H9 (cell line): ENCODE measurements around the gene RUSF1. TPM values are rescaled to one million over a fixed set of nuclear protein-coding genes. Genes with fewer than 3 reads are reported as not detected.

ENCODE experiments used
- DNase-seq: peaks from one replicate; pipeline ENCODE4 v3.0.0-alpha.2; 2017
- H2AFZ ChIP-seq: one replicate; pipeline ENCODE4 v1.6.1; 2013; ENCODE audit warnings: mild to moderate bottlenecking, low read length, control low read depth, moderate library complexity
- H2AK5ac ChIP-seq: 2 replicates; pipeline ENCODE4 v1.6.1; 2013; ENCODE audit warnings: low read length, control low read depth, mixed read lengths; ENCODE audit not compliant: insufficient read length
- H2BK120ac ChIP-seq: one replicate; pipeline ENCODE4 v1.6.1; 2013; ENCODE audit warnings: low read depth, mild to moderate bottlenecking, low read length, control low read depth, inconsistent platforms; ENCODE audit not compliant: poor library complexity, severe bottlenecking
- H2BK12ac ChIP-seq: 2 replicates; pipeline ENCODE4 v1.6.1; 2013; ENCODE audit warnings: low read length, control low read depth, mixed read lengths, low read depth; ENCODE audit not compliant: insufficient read length
- H2BK15ac ChIP-seq: 2 replicates; pipeline ENCODE4 v1.6.1; 2013; ENCODE audit warnings: low read depth, low read length, control low read depth
- H2BK20ac ChIP-seq: one replicate; pipeline ENCODE4 v1.6.1; 2013; ENCODE audit warnings: low read depth, mild to moderate bottlenecking, low read length, control low read depth, inconsistent platforms; ENCODE audit not compliant: poor library complexity, severe bottlenecking
- H2BK5ac ChIP-seq: 2 replicates; pipeline ENCODE4 v1.6.1; 2013; ENCODE audit warnings: low read length, control low read depth, mixed read lengths; ENCODE audit not compliant: insufficient read length
- H3K14ac ChIP-seq: 2 replicates; pipeline ENCODE4 v1.6.1; 2013; ENCODE audit warnings: low read length, control low read depth; ENCODE audit not compliant: insufficient read depth
- H3K18ac ChIP-seq: 2 replicates; pipeline ENCODE4 v1.6.1; 2013; ENCODE audit warnings: low read depth, mild to moderate bottlenecking, mixed read lengths, low read length, control low read depth; ENCODE audit not compliant: insufficient read length
- H3K23ac ChIP-seq: 2 replicates; pipeline ENCODE4 v1.6.1; 2013; ENCODE audit warnings: low read length, control low read depth, mixed read lengths, low read depth; ENCODE audit not compliant: insufficient read length
- H3K23me2 ChIP-seq: 2 replicates; pipeline ENCODE4 v1.6.1; 2013; ENCODE audit warnings: low read depth, mild to moderate bottlenecking, mixed read lengths, low read length, control low read depth; ENCODE audit not compliant: insufficient read length, poor library complexity, severe bottlenecking
- H3K27ac ChIP-seq: 2 replicates; pipeline ENCODE4 v1.5.1; 2013; ENCODE audit warnings: low read length, control low read depth, mixed read lengths, low read depth; ENCODE audit not compliant: insufficient read length
- H3K27me3 ChIP-seq: 2 replicates; pipeline ENCODE4 v1.6.1; 2013; ENCODE audit warnings: low read length, control low read depth, inconsistent platforms; ENCODE audit not compliant: insufficient read depth
- H3K4ac ChIP-seq: 2 replicates; pipeline ENCODE4 v1.6.1; 2013; ENCODE audit warnings: low read depth, mild to moderate bottlenecking, control low read depth, inconsistent platforms, low read length, moderate library complexity
- H3K4me1 ChIP-seq: 2 replicates; pipeline ENCODE4 v1.6.1; 2013; ENCODE audit warnings: low read length, control low read depth, inconsistent platforms; ENCODE audit not compliant: insufficient read depth
- H3K4me2 ChIP-seq: 2 replicates; pipeline ENCODE4 v1.6.1; 2013; ENCODE audit warnings: low read length, control low read depth, mixed read lengths; ENCODE audit not compliant: insufficient read length, insufficient read depth
- H3K56ac ChIP-seq: 2 replicates; pipeline ENCODE4 v1.6.1; 2013; ENCODE audit warnings: low read depth, mild to moderate bottlenecking, mixed read lengths, low read length, control low read depth; ENCODE audit not compliant: insufficient read length
- H3K79me1 ChIP-seq: 2 replicates; pipeline ENCODE4 v1.6.1; 2013; ENCODE audit warnings: low read depth, mild to moderate bottlenecking, moderate library complexity, low read length, control low read depth, inconsistent platforms; ENCODE audit not compliant: insufficient read depth, poor library complexity, severe bottlenecking
- H3K79me2 ChIP-seq: 2 replicates; pipeline ENCODE4 v1.6.1; 2013; ENCODE audit warnings: low read length, control low read depth, inconsistent platforms; ENCODE audit not compliant: insufficient read depth
- H3K9ac ChIP-seq: 2 replicates; pipeline ENCODE4 v1.6.1; 2013; ENCODE audit warnings: low read length, control low read depth, mixed read lengths; ENCODE audit not compliant: insufficient read length; ENCODE audit errors: extremely low read depth
- H3K9me3 ChIP-seq: one replicate; pipeline ENCODE4 v1.6.1; 2013; ENCODE audit warnings: low read depth, low read length, inconsistent platforms; ENCODE audit not compliant: control insufficient read depth
- H3T11ph ChIP-seq: one replicate; pipeline ENCODE4 v1.6.1; 2013; ENCODE audit warnings: mild to moderate bottlenecking, low read length, control low read depth, inconsistent platforms
- H4K20me1 ChIP-seq: one replicate; pipeline ENCODE4 v1.6.1; 2013; ENCODE audit not compliant: control insufficient read depth, insufficient read length, insufficient read depth
- H4K5ac ChIP-seq: 2 replicates; pipeline ENCODE4 v1.6.1; 2013; ENCODE audit warnings: low read depth, mild to moderate bottlenecking, mixed read lengths, low read length, control low read depth; ENCODE audit not compliant: insufficient read length
- H4K8ac ChIP-seq: replicated peaks from 2 replicates; pipeline ENCODE4 v1.6.1; 2013; ENCODE audit warnings: low read length, control low read depth, mixed read lengths, low read depth; ENCODE audit not compliant: insufficient read length
- H4K91ac ChIP-seq: 2 replicates; pipeline ENCODE4 v1.6.1; 2013; ENCODE audit warnings: low read depth, mild to moderate bottlenecking, moderate library complexity, mixed read lengths, low read length, control low read depth; ENCODE audit not compliant: insufficient read length
- H3K27ac Mint-ChIP-seq, 3 experiments: 2 replicates in 2 of 3; 3 replicates in 1 of 3; pipeline ENCODE4 v1.8.0; 2020 to 2021; ENCODE audit warnings: mixed read lengths in 3 of 3, mild to moderate bottlenecking in 1 of 3, moderate library complexity in 1 of 3
- H3K27me3 Mint-ChIP-seq: 2 replicates; pipeline ENCODE4 v1.8.0; 2021; ENCODE audit warnings: low read depth, mild to moderate bottlenecking, moderate library complexity, mixed read lengths
- H3K36me3 Mint-ChIP-seq, 3 experiments: 2 replicates in 2 of 3; 3 replicates in 1 of 3; pipeline ENCODE4 v1.8.0; 2020 to 2021; ENCODE audit warnings: low read depth in 3 of 3, mixed read lengths in 3 of 3; ENCODE audit not compliant: insufficient read depth in 1 of 3
- H3K4me1 Mint-ChIP-seq, 2 experiments: 2 replicates each; pipeline ENCODE4 v1.8.0; 2020; ENCODE audit warnings: mixed read lengths in 2 of 2
- H3K4me3 Mint-ChIP-seq, 2 experiments: 2 replicates in 1 of 2; 3 replicates in 1 of 2; pipeline ENCODE4 v1.8.0; 2020 to 2021; ENCODE audit warnings: mild to moderate bottlenecking in 2 of 2, mixed read lengths in 2 of 2, moderate library complexity in 1 of 2
- H3K9me3 Mint-ChIP-seq, 2 experiments: 2 replicates in 1 of 2; 3 replicates in 1 of 2; pipeline ENCODE4 v1.8.0; 2020; ENCODE audit warnings: mild to moderate bottlenecking in 2 of 2, mixed read lengths in 2 of 2, moderate library complexity in 1 of 2
- WGBS: extraction: QIAGEN DNeasy Blood & Tissue Kit; methylation state at CpG from one replicate; pipeline ENCODE4 v1.1.7; 2013; ENCODE audit warnings: missing lambda C conversion rate, low lambda C conversion rate, mixed read lengths; ENCODE audit not compliant: insufficient read length; ENCODE audit errors: extremely low coverage; 5-methylcytosine and 5-hydroxymethylcytosine counted together
- total RNA-seq: library from RNA; stranded (reverse); gene quantifications from 2 replicates; pipeline ENCODE4 v1.2.1, GENCODE V29; 2021
- TF ChIP-seq, protein P1 (sequence below): fragments of 200-600 bp; sonication (generic); conservative IDR thresholded peaks from 3 replicates; pipeline ENCODE4 v1.8.0; 2021; ENCODE audit warnings: antibody characterized with exemption, mild to moderate bottlenecking

Gene RUSF1
- total RNA-seq, 1 experiment from 2014 or later, result 33.4 TPM

DNA sequence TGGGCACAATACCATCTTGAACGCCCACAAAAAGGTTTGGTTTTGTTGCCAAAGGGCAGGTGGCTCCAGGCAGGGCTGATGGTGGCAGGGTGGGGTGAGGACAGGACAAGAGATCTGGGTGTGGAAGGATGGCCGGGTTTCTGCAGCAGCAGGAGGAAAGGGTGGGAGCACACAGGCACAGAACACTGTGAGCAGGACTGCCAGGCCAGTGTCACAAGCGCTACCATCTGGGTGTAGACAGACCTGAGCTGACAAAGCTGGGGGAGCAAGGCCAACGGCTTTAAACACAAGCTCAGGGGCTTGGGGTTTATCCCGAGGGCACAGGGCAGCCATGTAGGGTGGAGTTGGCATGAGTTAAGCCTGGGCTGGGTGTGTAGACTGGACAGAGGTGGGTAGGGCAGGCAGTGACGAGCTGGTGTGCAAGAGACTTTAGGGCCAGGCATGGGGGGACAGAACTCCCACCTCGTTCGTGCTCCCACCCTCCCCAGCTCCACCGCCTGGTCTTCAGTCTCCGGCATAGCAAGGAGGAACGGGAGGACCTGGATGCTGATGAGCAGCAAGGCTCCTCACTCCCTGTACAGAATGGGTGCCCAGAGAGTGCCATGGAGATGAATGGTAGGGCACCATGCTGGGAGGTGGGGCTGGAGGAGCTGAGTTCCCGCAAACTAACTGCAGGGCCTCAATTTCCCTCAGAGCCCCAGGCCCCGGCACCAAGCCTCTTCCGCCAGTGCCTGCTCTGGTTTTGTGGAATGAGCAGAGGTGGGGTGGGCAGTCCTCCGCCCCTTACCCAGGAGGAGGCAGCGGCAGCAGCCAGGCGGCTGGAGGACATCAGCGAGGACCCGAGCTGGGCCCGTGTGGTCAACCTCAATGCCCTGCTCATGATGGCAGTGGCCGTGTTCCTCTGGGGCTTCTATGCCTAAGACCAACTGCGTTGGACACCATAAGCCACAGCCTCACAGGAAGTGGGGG lies 18.3 kb downstream of the RUSF1 start:
- Histone ChIP-seq H3T11ph (no peak overlapping the region), H3K23me2 (peaks cover 11% of the 10 kb centered on the region), H3K4me1 (no peaks in the 10 kb centered on the region), H3K4ac (no peak overlapping the region), H3K56ac (no peak overlapping the region), H4K5ac (no peak overlapping the region), H4K8ac (no peak overlapping the region), H3K9me3 (no peaks in the 10 kb centered on the region), H2AK5ac (no peak overlapping the region), H2BK5ac (no peak overlapping the region), H4K91ac (no peak overlapping the region), H2BK120ac (no peak overlapping the region), H4K20me1 (no peaks in the 10 kb centered on the region), H3K23ac (no peak overlapping the region), H2AFZ (no peak overlapping the region), H3K18ac (no peak overlapping the region), H3K79me1 (no peaks in the 10 kb centered on the region), H2BK12ac (no peak overlapping the region), H3K14ac (no peak overlapping the region), H3K27ac (no peak overlapping the region), H3K79me2 (no peaks in the 10 kb centered on the region), H2BK15ac (no peak overlapping the region), H2BK20ac (no peak overlapping the region), H3K4me2 (no peak overlapping the region), H3K9ac (no peak overlapping the region), H3K27me3 (peaks cover 13% of the 10 kb centered on the region; the same call in 1 of the 2 replicates)
- peaks cover 17 to 37% (median 23%) of the 10 kb centered on the region in 3 experiments for H3K36me3 Mint-ChIP-seq
- H3K27ac Mint-ChIP-seq, result peak overlapping the region in 1 of 3 experiments; percentile 8; a peak in 1 of 7 replicates
- H3K27me3 Mint-ChIP-seq, result peaks cover 48% of the 10 kb centered on the region
- peaks cover 0 to 2% of the 10 kb centered on the region in 2 experiments; a peak in 1 of 5 replicates for H3K9me3 Mint-ChIP-seq
- TF ChIP-seq, protein P1, sequence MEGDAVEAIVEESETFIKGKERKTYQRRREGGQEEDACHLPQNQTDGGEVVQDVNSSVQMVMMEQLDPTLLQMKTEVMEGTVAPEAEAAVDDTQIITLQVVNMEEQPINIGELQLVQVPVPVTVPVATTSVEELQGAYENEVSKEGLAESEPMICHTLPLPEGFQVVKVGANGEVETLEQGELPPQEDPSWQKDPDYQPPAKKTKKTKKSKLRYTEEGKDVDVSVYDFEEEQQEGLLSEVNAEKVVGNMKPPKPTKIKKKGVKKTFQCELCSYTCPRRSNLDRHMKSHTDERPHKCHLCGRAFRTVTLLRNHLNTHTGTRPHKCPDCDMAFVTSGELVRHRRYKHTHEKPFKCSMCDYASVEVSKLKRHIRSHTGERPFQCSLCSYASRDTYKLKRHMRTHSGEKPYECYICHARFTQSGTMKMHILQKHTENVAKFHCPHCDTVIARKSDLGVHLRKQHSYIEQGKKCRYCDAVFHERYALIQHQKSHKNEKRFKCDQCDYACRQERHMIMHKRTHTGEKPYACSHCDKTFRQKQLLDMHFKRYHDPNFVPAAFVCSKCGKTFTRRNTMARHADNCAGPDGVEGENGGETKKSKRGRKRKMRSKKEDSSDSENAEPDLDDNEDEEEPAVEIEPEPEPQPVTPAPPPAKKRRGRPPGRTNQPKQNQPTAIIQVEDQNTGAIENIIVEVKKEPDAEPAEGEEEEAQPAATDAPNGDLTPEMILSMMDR, result no peak
- no CpG with 5 or more reads among the region's 22 CpGs for WGBS
- H3K4me1 Mint-ChIP-seq, result peaks cover 3 to 6% of the 10 kb centered on the region in 2 experiments; a peak in 3 of 4 replicates
- peak overlapping the region in 1 of 2 experiments; percentile 61; a peak in 2 of 5 replicates for H3K4me3 Mint-ChIP-seq
- no peak for DNase-seq
